ENCODE data around the gene CD248. TPM values are rescaled to one million over a fixed set of nuclear protein-coding genes. Genes with fewer than 3 reads are reported as not detected.
A peak's percentile ranks its signal among the peaks of the same experiment; 100 is the strongest.
"Not testable (repeated sequence)": the region's sequence is repeated elsewhere in the genome, so short reads cannot be mapped to it uniquely, and the experiment has no call there.

The CD248 gene
- total RNA-seq, 1 donor from 2014 or later, result 31.9 TPM

DNA sequence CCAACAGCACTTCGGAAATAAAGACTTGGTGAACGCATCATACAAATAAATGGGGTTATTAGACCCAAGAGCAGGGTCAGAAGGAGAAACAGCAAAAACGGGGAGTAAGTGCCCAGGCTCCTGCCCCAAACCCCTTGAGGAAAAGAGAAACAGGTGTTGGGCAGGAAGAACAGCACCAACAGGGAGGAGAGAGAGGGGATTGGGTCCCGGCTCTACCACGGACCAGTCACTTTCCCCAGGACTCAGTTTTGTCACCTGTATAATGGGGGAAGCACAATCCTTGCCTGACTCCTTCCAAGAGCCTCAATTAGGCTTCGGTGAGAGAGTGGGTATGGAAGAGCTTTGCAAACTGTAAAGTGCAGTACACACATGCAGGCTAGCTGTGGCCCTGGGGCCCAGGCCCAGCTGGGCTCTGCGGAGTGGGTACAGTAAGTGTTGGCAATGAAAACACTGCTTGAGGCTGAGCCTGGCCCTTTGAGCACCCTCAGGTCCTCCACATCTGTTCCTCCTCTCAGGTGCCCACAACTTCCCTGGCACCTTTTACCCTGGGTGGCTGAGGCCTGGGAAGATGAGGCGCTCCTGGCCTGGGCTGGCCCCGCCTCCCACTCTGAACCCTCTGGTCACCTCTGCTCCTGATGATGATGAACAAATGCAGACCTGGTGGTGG is 45.8 kb upstream of the CD248 start:
- H3K9me3 Mint-ChIP-seq, result no peaks in the 10 kb centered on the region
- no peak overlapping the region for H3K4me3 Mint-ChIP-seq
- no peaks in the 10 kb centered on the region for H3K4me1 Mint-ChIP-seq (ENCODE audit: unreplicated experiment)
- no peak for DNase-seq (ENCODE audit: extremely low spot score, unreplicated experiment)
- H3K27ac Mint-ChIP-seq, result peak overlapping the region; percentile 21
- H3K27me3 Mint-ChIP-seq, result no peaks in the 10 kb centered on the region
- H3K36me3 Mint-ChIP-seq, result no peaks in the 10 kb centered on the region
- TF ChIP-seq, protein P1, sequence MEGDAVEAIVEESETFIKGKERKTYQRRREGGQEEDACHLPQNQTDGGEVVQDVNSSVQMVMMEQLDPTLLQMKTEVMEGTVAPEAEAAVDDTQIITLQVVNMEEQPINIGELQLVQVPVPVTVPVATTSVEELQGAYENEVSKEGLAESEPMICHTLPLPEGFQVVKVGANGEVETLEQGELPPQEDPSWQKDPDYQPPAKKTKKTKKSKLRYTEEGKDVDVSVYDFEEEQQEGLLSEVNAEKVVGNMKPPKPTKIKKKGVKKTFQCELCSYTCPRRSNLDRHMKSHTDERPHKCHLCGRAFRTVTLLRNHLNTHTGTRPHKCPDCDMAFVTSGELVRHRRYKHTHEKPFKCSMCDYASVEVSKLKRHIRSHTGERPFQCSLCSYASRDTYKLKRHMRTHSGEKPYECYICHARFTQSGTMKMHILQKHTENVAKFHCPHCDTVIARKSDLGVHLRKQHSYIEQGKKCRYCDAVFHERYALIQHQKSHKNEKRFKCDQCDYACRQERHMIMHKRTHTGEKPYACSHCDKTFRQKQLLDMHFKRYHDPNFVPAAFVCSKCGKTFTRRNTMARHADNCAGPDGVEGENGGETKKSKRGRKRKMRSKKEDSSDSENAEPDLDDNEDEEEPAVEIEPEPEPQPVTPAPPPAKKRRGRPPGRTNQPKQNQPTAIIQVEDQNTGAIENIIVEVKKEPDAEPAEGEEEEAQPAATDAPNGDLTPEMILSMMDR (conservative IDR thresholded peaks at IDR 0.05), result no peak

DNA sequence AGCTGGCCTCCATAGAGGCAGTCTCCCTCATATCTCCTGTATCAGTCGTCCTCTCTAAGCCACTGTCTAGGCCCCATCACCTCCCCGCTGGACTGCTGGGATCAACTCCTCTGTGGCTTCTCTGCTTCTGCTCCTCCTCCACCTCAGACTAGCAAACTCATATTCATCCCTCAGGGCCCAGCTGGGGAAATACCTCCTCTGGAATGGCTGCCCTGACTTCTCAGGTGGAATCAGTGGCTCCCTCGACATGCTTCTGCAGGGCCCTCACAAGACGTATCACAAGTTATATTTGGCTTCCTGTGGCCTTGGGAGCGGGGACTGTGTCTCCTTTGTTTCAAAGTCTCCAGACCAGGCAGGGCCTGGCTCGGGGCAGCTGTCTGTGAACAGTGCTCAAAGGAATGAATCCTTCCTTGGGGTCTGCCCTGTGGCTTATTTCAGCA is 44.7 kb upstream of the CD248 start:
- Mint-ChIP-seq H3K9me3 (no peaks in the 10 kb centered on the region), H3K4me3 (no peak overlapping the region), H3K4me1 (ENCODE audit: unreplicated experiment) (no peaks in the 10 kb centered on the region), H3K27ac (no peak overlapping the region), H3K36me3 (no peaks in the 10 kb centered on the region), H3K27me3 (no peaks in the 10 kb centered on the region)
- DNase-seq (ENCODE audit: extremely low spot score, unreplicated experiment), result no peak
- TF ChIP-seq, protein P1 (conservative IDR thresholded peaks at IDR 0.05), result no peak

DNA sequence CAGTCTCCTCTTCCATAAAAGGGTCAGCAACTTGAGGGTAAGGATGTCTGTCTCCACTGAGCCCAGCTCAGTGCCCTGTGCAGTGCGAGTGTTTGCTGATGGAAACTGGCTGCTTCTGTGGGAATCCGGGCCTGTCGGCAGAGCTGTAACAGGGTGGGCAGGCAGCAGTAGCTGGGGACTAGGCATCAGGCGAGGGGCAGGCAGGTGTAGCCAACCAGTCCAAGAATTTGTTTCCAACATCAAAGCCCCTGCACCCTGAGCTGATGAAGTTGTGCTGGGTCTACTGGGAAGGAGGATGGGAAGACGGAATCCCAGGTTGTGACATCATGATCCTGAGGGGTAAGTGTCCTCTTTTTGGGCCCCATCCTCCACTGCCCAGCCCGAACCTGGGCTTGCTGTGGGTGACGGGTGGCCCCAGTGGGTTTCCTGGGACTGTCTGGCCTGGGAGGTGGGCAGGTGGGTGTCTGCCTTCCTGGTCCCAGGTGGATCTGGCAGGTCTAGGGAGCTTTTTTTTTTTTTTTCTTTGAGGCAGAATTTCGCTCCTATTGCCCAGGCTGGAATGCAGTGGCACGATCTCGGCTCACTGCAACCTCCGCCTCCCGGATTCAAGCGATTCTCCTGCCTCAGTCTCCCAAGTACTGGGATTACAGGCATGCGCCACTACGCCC is 43.7 kb upstream of the CD248 start:
- Mint-ChIP-seq H3K4me1 (ENCODE audit: unreplicated experiment) (no peaks in the 10 kb centered on the region), H3K9me3 (no peaks in the 10 kb centered on the region), H3K27ac (no peak overlapping the region), H3K36me3 (peaks cover 4% of the 10 kb centered on the region), H3K4me3 (no peak overlapping the region), H3K27me3 (no peaks in the 10 kb centered on the region)
- TF ChIP-seq, protein P1 (conservative IDR thresholded peaks at IDR 0.05), result no peak
- no peak for DNase-seq (ENCODE audit: extremely low spot score, unreplicated experiment)

DNA sequence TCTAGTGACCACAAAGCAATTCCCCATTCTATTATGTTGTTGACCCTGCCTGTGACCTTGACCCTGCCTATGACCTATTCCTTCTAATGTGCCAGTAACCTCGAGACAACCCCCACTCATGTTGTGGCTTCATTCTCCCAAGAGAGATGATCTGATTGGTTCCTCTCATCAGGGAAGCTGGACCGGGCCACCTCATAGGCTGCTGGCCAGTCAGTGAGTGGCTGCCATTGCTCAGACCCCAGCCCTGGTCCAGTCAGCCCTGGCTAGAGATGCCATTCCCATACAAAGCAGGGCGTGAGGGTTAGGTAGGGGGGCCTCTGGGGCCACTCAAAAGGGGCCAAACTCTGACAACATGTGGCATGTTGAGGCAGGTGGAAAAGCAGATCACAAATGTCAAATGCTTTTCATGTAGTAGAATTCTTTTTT is 42.8 kb upstream of the CD248 start:
- TF ChIP-seq, protein P1 (conservative IDR thresholded peaks at IDR 0.05), result no peak
- H3K27me3 Mint-ChIP-seq, result no peaks in the 10 kb centered on the region
- no peaks in the 10 kb centered on the region for H3K4me1 Mint-ChIP-seq (ENCODE audit: unreplicated experiment)
- no peaks in the 10 kb centered on the region for H3K9me3 Mint-ChIP-seq
- DNase-seq (ENCODE audit: extremely low spot score, unreplicated experiment), result no peak
- H3K4me3 Mint-ChIP-seq, result no peak overlapping the region
- peaks cover 4% of the 10 kb centered on the region for H3K36me3 Mint-ChIP-seq
- H3K27ac Mint-ChIP-seq, result no peak overlapping the region

DNA sequence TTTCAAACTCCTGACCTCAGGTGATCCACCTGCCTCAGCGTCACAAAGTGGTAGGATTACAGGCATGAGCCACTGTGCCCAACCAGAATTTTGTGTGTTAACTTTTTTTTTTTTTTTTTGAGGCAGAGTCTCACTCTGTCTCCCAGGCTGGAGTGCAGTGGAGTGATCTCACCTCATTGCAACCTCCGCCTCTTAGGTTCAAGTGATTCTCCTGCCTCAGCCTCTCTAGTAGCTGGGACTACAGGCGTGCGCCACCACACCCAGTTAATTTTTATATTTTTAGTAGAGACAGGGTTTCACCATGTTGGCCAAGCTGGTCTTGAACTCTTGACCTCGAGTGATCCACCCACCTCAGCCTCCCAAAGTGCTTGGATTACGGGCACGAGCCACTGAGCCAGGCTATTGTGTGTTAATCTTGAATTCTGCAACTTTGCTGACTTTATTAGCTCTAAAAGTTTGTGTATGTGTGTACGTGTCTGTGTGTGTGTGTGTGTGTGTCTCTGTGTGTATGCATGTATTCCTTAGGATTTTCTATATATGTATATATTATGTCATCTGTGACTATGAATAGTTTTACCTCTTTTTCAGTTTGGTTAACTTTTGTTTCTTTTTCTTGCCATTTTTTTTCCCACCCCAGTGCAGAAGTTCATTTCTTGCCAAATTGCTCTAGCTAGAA is 33.9 kb upstream of the CD248 start:
- DNase-seq (ENCODE audit: extremely low spot score, unreplicated experiment); H3K9me3 Mint-ChIP-seq; H3K36me3 Mint-ChIP-seq; H3K27me3 Mint-ChIP-seq; H3K4me1 Mint-ChIP-seq (ENCODE audit: unreplicated experiment): not testable (repeated sequence)
- peak overlapping the region; percentile 68 for H3K27ac Mint-ChIP-seq
- H3K4me3 Mint-ChIP-seq, result peak overlapping the region; percentile 32

DNA sequence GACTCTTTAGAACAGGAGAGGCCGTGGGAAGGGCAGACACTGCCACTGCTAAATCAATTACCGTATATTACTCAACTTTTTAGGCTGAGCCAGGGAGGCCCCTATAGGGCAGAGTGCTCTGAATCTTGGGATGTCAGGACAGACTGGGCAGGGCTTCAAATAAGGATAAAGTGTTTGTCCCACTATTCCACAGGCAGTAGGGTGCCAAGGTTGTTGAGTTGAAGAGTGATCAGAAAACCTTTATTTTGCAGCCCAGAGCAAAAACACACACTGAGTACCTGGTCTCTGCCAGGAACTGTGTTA is 32.2 kb upstream of the CD248 start:
- Mint-ChIP-seq H3K9me3 (no peaks in the 10 kb centered on the region), H3K27ac (peak overlapping the region; percentile 51), H3K36me3 (peaks cover 4% of the 10 kb centered on the region), H3K4me3 (peak overlapping the region; percentile 96), H3K4me1 (ENCODE audit: unreplicated experiment) (peaks cover 14% of the 10 kb centered on the region), H3K27me3 (peaks cover 5% of the 10 kb centered on the region)
- DNase-seq (ENCODE audit: extremely low spot score, unreplicated experiment), result no peak
- TF ChIP-seq, protein P1 (conservative IDR thresholded peaks at IDR 0.05), result no peak

Measured in type B pancreatic cell (in vitro differentiated cells).